ENCODE data around the gene BACE2. TPM values are rescaled to one million over a fixed set of nuclear protein-coding genes. Genes with fewer than 3 reads are reported as not detected.
A peak's percentile ranks its signal among the peaks of the same experiment; 100 is the strongest.

Gene BACE2
- total RNA-seq, 1 donor from 2014 or later, result 16.8 TPM

- Histone ChIP-seq H3K4me3 (ENCODE audit: insufficient read depth, low read depth, low read length) (no peak overlapping the region), H2AFZ (ENCODE audit: low read depth, low read length) (no peak overlapping the region), H3K9ac (ENCODE audit: low read length) (no peak overlapping the region), H4K20me1 (ENCODE audit: insufficient read depth, low read length) (no peaks in the 10 kb centered on the region), H3K27me3 (ENCODE audit: insufficient read depth, low read length) (no peaks in the 10 kb centered on the region), H3K27ac (ENCODE audit: low read depth, low read length) (no peak overlapping the region), H3K9me3 (ENCODE audit: insufficient read depth, low read depth, low read length) (peaks cover 3% of the 10 kb centered on the region), H3K4me1 (ENCODE audit: insufficient read depth, low read length) (no peaks in the 10 kb centered on the region), H3K36me3 (ENCODE audit: insufficient read depth, low read length) (no peaks in the 10 kb centered on the region), H3K79me2 (ENCODE audit: insufficient read depth, low read length) (no peaks in the 10 kb centered on the region), H3K4me2 (ENCODE audit: low read length) (no peak overlapping the region)
- Mint-ChIP-seq H3K4me3 (ENCODE audit: unreplicated experiment) (no peak overlapping the region), H3K36me3 (ENCODE audit: low read depth, unreplicated experiment) (no peaks in the 10 kb centered on the region), H3K27me3 (ENCODE audit: low read depth, unreplicated experiment) (peaks cover 25% of the 10 kb centered on the region), H3K4me1 (ENCODE audit: low read depth, unreplicated experiment) (no peaks in the 10 kb centered on the region), H3K9me3 (ENCODE audit: unreplicated experiment) (peaks cover 4% of the 10 kb centered on the region), H3K27ac (ENCODE audit: unreplicated experiment) (no peak overlapping the region)
- TF ChIP-seq EZH2 (IDR thresholded peaks at IDR 0.05; ENCODE audit: insufficient read depth, low read length) (no peak), CTCF (IDR thresholded peaks at IDR 0.05; ENCODE audit: insufficient read depth, low read depth, low read length) (no peak)
- FAIRE-seq, result no peak
- DNase-seq (ENCODE audit: low read depth), result no peak
Observed at GRCh38 chr21:41158026-41158425, 9.9 kb upstream of the BACE2 start.

DNA sequence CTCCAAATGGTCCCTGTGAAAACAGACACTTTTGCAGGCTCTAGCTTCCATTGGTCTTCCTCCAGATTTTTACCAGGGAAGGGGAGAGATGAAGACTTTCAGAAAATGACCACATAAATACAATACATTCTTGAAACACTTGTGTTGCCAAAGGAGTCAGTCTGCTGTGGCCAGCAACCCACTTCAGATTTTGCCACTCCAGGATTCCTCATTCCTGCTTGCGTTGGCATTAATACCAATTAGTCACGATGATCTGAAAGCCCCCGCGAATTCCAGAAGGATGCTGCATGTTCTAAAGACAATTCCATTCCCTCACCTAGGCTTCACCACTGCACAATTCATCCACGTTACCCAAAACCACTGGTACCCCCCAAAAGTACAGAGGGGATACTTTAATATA lies 7.9 kb upstream of the BACE2 start:
- Mint-ChIP-seq H3K36me3 (ENCODE audit: low read depth, unreplicated experiment) (peaks cover 2% of the 10 kb centered on the region), H3K27me3 (ENCODE audit: low read depth, unreplicated experiment) (peaks cover 21% of the 10 kb centered on the region), H3K4me3 (ENCODE audit: unreplicated experiment) (no peak overlapping the region), H3K9me3 (ENCODE audit: unreplicated experiment) (no peaks in the 10 kb centered on the region), H3K4me1 (ENCODE audit: low read depth, unreplicated experiment) (no peaks in the 10 kb centered on the region), H3K27ac (ENCODE audit: unreplicated experiment) (no peak overlapping the region)
- H3K4me2 ChIP-seq (ENCODE audit: low read length), result no peak overlapping the region
- no peak for TF ChIP-seq EZH2 (IDR thresholded peaks at IDR 0.05; ENCODE audit: insufficient read depth, low read length)
- TF ChIP-seq CTCF (IDR thresholded peaks at IDR 0.05; ENCODE audit: insufficient read depth, low read depth, low read length), result no peak
- FAIRE-seq (no peak), DNase-seq (ENCODE audit: low read depth) (peak; percentile 74)
- no peaks in the 10 kb centered on the region for H3K36me3 ChIP-seq (ENCODE audit: insufficient read depth, low read length)
- no peak overlapping the region for H3K27ac ChIP-seq (ENCODE audit: low read depth, low read length)
- no peaks in the 10 kb centered on the region for H3K79me2 ChIP-seq (ENCODE audit: insufficient read depth, low read length)
- H3K9me3 ChIP-seq (ENCODE audit: insufficient read depth, low read depth, low read length), result peaks cover 3% of the 10 kb centered on the region
- no peak overlapping the region for H3K9ac ChIP-seq (ENCODE audit: low read length)
- no peak overlapping the region for H3K4me3 ChIP-seq (ENCODE audit: insufficient read depth, low read depth, low read length)
- no peak overlapping the region for H2AFZ ChIP-seq (ENCODE audit: low read depth, low read length)
- H4K20me1 ChIP-seq (ENCODE audit: insufficient read depth, low read length), result no peaks in the 10 kb centered on the region
- no peaks in the 10 kb centered on the region for H3K4me1 ChIP-seq (ENCODE audit: insufficient read depth, low read length)
- H3K27me3 ChIP-seq (ENCODE audit: insufficient read depth, low read length), result no peaks in the 10 kb centered on the region

GRCh38 chr21:41161428-41161827 lies 6.5 kb upstream of the BACE2 start:
- TF ChIP-seq CTCF (IDR thresholded peaks at IDR 0.05; ENCODE audit: insufficient read depth, low read depth, low read length), result no peak
- TF ChIP-seq EZH2 (IDR thresholded peaks at IDR 0.05; ENCODE audit: insufficient read depth, low read length), result no peak
- Histone ChIP-seq H3K36me3 (ENCODE audit: insufficient read depth, low read length) (no peaks in the 10 kb centered on the region), H2AFZ (ENCODE audit: low read depth, low read length) (no peak overlapping the region), H3K4me2 (ENCODE audit: low read length) (no peak overlapping the region), H4K20me1 (ENCODE audit: insufficient read depth, low read length) (no peaks in the 10 kb centered on the region), H3K79me2 (ENCODE audit: insufficient read depth, low read length) (no peaks in the 10 kb centered on the region), H3K9me3 (ENCODE audit: insufficient read depth, low read depth, low read length) (peaks cover 3% of the 10 kb centered on the region), H3K4me3 (ENCODE audit: insufficient read depth, low read depth, low read length) (no peak overlapping the region), H3K27ac (ENCODE audit: low read depth, low read length) (no peak overlapping the region), H3K27me3 (ENCODE audit: insufficient read depth, low read length) (no peaks in the 10 kb centered on the region), H3K9ac (ENCODE audit: low read length) (no peak overlapping the region), H3K4me1 (ENCODE audit: insufficient read depth, low read length) (peaks cover 7% of the 10 kb centered on the region)
- Mint-ChIP-seq H3K27ac (ENCODE audit: unreplicated experiment) (no peak overlapping the region), H3K4me3 (ENCODE audit: unreplicated experiment) (no peak overlapping the region), H3K27me3 (ENCODE audit: low read depth, unreplicated experiment) (peaks cover 24% of the 10 kb centered on the region), H3K4me1 (ENCODE audit: low read depth, unreplicated experiment) (peaks cover 3% of the 10 kb centered on the region), H3K9me3 (ENCODE audit: unreplicated experiment) (no peaks in the 10 kb centered on the region), H3K36me3 (ENCODE audit: low read depth, unreplicated experiment) (peaks cover 2% of the 10 kb centered on the region)
- no peak for DNase-seq (ENCODE audit: low read depth)
- FAIRE-seq, result no peak
